Stimulated activated CD4-positive, alpha-beta T cell treated with anti-CD3 and anti-CD28 coated beads, Interleukin-15, amount 100 ng/mL, for 1 hour (primary cell): ENCODE results near the gene GLIS2.
A peak's percentile ranks its signal among the peaks of the same experiment; 100 is the strongest.

Source experiments
- DNase-seq, 2 donors: peaks; one replicate each; pipeline ENCODE4 v3.0.0-alpha.2; 2020; ENCODE audit warnings: low read depth in 1 of 2, low spot score in 1 of 2

Gene GLIS2

GRCh38 chr16:4350365-4350786, 34.5 kb downstream of the GLIS2 start:
- no peak for DNase-seq

- peak; percentile 96 to 99 for DNase-seq
Measured at GRCh38 chr16:4350787-4351659, 35.2 kb downstream of the GLIS2 start, which contains the start of gene PAM16. TSS of gene PAM16 (minus strand) at chr16:4351321. CDS start at chr16:4351234, 87 bp downstream.

DNA sequence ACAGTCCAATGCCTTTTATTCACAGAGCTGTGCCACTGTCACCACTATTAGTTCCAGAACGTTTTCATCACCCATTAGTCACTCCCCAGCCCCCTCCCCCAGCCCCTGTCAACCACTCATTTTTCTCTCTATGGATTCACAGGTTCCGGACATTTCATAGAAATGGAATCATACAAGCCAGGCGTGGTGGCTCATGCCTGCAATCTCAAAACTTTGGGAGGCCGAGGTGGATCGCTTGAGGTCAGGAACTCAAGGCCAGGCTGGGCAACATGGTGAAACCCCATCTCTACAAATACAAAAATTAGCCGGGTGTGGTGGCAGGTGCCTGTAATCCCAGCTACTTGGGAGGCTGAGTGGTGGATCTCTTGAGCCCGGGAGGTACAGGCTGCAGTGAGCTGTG, 36.0 kb downstream of the GLIS2 start:
- DNase-seq = no peak

GRCh38 chr16:4352843-4353242, 37.0 kb downstream of the GLIS2 start:
- no peak for DNase-seq

- DNase-seq = no peak
Measured at GRCh38 chr16:4353675-4354074, 37.8 kb downstream of the GLIS2 start.

DNA sequence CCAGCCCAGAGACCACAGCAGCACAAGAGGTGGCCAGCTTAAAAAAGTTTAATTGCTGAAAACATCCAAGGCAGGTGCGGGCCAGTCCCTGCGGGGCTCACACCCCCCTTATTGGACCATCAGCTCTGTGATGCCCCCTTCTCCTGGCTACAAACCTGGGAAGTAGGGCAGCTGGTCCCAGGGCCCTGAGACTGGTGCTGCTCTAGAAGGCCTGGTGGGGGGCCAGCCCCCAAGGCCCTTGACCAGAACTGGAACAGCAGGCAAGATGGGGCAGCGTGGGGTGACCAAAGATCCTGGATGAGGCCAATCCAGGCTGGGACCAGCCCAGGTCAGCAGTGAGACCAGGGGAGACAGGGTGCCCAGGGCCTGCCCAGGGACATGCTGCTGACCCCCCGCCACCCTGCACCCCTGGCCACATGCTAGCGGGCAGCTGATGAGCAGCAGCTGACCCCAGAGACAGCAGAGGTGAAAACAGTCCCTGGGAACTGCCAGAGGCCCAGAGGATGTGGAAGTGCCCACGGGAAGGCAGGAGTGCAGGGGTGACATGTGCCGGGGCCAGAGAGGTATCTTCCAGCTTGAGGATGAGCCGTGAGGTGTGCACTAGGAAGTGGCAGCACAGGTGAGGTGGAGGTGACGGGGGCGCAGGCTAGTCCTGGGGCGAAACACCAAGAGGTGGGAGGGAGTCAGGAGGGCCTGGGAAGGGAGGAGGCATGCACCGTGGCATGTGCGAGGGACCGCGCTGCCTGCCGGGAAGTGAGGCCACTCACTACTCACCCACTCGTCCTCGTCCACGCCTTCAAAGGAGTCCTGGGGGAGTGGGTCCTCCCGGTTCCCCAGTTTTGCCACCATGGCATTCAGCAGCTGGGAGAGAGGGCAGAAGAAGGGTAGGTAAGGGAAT, 38.9 kb downstream of the GLIS2 start:
- DNase-seq = no peak

GRCh38 chr16:4356820-4357219, 41.0 kb downstream of the GLIS2 start:
- no peak for DNase-seq

GRCh38 chr16:4358236-4358635, 42.4 kb downstream of the GLIS2 start:
- DNase-seq = no peak

DNA sequence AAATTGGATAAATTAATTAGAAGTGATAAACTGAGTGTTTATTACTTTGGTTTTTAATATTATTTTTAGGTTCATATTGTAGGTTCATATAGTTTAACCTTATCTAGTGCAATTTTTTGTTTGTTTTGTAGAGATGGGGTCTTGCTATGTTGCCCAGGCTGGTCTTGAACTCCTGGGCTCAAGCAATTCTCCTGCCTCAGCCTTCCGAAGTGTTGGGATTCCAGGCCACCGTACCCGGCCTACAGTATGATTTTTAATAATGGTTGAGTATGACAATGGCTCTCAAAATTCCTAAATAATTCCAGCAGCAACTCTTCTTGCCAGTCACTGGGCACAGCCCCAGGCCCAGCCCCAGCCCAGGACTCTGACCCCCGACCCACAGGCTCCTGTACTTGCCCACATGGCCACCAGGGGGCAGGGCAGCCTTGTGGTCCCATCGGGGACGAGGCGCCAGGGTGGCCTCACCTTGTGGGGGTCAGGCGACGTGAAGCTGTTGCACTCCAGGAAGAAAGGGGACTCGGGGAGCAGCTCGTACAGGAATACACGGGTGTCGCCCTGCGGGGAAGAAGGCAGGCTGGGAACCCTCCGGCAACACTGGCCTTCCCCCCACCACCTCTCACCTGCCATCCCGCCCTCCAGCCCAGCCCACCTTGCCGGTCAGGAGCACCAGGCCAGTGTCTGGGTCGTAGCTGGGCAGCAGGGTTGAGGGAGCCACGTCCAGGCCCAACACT, 43.1 kb downstream of the GLIS2 start:
- peak; percentile 45 to 61 for DNase-seq

- DNase-seq = no peak
Measured at GRCh38 chr16:4359914-4360313, 44.0 kb downstream of the GLIS2 start.

DNA sequence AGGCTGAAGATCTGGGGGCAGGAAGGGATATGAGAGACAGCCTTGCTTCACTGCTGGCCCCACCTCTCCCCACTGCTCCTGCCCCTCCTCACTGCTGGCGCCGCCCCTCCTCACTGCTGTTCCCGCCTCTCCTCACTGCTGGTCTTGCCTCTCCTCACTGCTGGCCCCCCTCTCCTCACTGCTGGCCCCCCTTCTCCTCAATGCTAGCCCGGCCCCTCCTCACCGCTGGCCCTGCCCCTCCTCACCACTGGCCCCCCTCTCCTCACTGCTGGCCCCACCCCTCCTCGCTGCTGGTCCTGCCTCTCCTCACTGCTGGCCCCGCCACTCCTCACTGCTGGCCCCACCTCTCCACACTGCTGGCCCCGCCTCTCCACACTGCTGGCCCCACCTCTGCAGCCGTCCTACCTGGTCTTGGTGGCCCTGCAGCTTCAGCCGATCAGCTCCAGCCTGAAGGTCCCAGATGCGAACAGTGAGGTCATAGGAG, 44.7 kb downstream of the GLIS2 start:
- no peak for DNase-seq

DNA sequence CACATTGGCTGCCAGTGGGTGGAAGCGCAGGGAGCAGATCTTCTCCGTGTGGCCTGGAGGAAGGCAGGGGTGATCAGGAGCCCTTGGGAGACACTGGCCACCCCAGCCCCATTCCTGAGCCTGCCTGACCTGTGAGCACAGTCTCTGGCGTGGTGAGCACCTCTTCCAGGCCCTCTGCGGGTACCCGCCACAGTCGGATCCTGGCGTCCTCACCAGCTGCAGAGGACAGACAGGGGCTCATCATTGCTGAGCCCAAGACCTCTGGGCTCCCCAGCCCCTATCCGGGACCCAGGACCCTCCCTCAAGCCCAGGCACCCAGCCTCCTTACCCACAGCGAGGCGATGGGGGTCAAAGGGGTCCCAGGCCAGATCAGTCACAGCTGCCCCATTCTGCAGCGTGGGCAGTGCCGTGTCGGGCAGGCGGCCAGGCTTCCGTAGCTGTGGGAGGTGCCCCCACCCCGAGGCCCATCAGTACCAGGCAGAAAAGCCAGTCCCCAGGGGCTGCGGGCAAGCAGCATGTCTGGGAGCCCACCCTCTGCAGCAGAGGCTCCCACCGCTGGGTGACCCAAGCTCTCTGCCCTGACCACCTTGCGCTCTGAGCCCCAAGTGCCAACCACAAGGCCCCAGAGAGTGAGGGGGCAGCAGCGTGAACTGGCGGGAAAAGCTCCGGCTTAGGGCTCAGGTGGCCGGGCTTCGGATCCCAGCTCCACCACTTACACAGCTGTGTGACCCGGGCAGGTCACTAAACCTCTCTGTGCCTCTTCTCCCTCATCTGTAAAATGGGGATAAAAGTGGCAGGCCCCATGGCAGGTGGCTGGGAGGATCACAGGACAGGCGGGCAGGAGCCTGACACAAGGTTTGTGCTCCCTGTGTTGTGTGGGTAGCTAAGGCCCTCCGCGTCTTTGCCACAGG, 45.4 kb downstream of the GLIS2 start:
- no peak for DNase-seq

DNA sequence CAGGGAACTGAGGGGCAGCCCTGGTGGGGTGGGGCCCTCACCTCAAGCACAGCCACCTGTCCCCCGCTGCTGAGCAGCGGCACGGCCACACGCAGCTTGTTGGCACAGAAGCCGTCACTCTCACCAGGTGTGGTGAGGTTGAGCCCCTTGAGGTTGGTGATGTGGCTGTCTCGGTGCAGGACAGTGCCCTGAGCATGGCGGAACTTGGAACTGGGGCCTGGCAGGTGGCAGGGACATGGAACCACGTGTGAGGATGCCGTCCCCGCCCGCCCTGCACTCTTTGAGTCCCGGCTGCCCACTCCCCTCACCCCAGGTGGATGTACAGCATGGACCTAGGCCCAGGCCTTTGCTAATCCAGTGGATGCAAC, 46.1 kb downstream of the GLIS2 start:
- no peak for DNase-seq

- DNase-seq = no peak
Measured at GRCh38 chr16:4362476-4363135, 46.7 kb downstream of the GLIS2 start.

DNA sequence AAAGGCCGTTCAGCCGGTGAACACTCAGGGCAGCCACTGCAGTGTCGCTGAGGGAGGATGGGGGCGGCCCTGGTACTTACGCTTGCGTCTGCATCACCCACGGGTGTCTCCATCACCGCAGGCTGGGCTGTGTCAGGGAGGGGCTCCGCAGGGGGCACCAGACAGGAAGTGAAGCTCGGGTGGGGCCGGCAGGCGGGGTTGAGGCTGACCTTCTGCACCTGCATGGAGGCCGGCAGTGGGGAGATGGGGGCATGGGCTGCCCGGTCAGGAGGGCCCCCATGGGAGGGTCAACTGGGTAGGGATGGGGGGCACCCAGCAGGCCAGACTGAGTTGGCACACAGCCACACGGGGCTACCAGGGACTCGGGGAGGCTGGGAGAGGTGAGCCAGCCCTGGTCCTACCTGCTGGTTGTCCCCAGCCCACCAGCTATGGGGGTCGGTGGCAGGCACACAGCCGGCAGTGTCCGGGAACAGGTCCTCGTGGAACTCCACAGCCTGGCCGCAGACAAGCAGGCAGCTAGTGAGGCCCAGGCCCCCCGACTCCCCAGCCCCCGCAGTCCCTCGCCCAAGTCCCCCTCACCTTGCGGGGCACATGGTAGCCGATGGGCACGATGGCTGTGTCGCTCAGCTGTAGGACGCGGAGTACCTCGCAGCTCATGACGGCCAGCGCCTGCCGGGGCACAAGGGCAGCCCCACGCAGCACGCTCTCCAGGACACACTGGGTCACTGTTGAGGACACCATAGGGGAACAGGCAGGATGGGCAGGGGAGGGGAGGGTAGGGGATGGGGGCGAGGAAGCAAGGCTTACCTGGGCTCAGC, 48.5 kb downstream of the GLIS2 start:
- no peak for DNase-seq

DNA sequence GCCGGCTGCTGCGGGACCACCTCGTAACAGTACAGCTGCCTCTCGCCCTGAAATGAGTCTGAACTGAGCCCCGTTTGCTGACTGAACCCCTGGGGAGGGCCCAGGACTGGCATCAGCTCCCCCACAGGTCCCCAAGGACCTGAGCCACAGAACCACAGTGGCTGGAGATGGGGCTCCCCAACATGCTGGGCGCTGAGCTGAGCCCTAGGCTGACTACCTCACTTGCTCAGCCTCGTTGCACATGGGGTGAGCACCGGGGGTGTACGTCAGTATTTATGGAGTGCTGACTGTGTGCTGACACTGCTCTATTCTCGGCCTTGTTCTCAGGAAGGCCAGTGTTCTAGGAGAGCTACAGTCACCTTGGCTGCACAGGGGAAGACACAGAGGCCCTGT, 49.1 kb downstream of the GLIS2 start:
- no peak for DNase-seq

- no peak for DNase-seq
Measured at GRCh38 chr16:4365615-4366014, 49.7 kb downstream of the GLIS2 start.

- DNase-seq = no peak
Measured at GRCh38 chr16:4366016-4366415, 50.1 kb downstream of the GLIS2 start.

GRCh38 chr16:4367393-4367856, 51.6 kb downstream of the GLIS2 start:
- no peak for DNase-seq
